ENCODE data around the gene PDCD10.
A peak's percentile ranks its signal among the peaks of the same experiment; 100 is the strongest.

The PDCD10 gene

DNA sequence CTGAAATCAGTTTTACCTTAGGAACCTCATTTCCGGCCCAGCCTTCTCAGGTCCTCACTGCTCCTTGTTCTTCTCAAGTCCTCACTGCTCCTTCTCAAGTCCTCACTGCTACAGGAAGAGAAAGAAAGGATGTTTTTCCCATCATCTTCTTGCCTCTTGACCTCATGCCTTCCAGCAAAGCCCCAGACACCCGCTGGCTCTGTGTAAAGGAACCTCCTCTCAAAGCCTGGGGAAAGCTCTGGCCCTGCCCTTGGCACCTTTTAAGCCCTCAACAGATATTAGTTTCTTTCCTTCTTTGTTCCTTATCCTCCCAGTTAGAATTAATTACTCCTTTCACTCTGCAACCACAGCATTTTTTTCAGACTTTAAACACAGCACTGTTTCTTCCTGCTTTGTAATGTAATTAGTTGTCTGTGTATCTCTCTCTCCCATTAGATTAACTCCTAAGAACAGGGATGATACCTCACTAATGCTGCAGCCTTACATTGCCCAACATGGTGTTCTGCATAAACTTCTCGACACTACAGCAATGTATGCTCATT lies 76.9 kb downstream of the PDCD10 start:
- no peak overlapping the region for H3K4me3 ChIP-seq (ENCODE audit: low read depth, low read length)
- TF ChIP-seq MYC (IDR thresholded peaks at IDR 0.05; ENCODE audit: low read depth, low read length) (no peak), POLR2A (IDR thresholded peaks at IDR 0.05; ENCODE audit: extremely low read depth, insufficient read length) (no peak)
- TF ChIP-seq, protein P1, sequence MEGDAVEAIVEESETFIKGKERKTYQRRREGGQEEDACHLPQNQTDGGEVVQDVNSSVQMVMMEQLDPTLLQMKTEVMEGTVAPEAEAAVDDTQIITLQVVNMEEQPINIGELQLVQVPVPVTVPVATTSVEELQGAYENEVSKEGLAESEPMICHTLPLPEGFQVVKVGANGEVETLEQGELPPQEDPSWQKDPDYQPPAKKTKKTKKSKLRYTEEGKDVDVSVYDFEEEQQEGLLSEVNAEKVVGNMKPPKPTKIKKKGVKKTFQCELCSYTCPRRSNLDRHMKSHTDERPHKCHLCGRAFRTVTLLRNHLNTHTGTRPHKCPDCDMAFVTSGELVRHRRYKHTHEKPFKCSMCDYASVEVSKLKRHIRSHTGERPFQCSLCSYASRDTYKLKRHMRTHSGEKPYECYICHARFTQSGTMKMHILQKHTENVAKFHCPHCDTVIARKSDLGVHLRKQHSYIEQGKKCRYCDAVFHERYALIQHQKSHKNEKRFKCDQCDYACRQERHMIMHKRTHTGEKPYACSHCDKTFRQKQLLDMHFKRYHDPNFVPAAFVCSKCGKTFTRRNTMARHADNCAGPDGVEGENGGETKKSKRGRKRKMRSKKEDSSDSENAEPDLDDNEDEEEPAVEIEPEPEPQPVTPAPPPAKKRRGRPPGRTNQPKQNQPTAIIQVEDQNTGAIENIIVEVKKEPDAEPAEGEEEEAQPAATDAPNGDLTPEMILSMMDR (IDR thresholded peaks at IDR 0.05; ENCODE audit: low read depth, low read length) = no peak
- TF ChIP-seq, protein P2, sequence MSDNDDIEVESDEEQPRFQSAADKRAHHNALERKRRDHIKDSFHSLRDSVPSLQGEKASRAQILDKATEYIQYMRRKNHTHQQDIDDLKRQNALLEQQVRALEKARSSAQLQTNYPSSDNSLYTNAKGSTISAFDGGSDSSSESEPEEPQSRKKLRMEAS (IDR thresholded peaks at IDR 0.05; ENCODE audit: low read depth, low read length) = no peak
- DNase-seq (ENCODE audit: low read depth) = no peak

DNA sequence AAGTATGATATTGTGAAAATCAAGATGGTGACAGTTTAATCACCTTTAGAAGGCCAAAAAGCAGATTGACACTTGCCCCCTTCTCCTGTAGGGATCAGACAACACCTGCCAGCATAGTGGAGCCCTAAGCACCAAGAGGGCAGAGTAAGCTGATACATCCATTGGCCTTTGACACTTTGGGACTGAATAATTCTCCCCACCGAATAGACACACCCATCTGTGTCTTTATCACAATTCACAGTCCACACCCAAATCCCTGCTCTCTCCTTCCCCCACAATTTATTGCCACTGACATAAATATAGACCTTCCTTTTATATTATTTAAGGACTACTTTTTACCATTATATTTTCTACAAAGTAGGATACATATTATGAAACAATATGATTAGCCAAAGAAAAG lies 77.9 kb downstream of the PDCD10 start:
- DNase-seq (ENCODE audit: low read depth) = no peak
- TF ChIP-seq MYC (IDR thresholded peaks at IDR 0.05; ENCODE audit: low read depth, low read length) (no peak), POLR2A (IDR thresholded peaks at IDR 0.05; ENCODE audit: extremely low read depth, insufficient read length) (no peak)
- TF ChIP-seq, protein P1 (IDR thresholded peaks at IDR 0.05; ENCODE audit: low read depth, low read length) = no peak
- TF ChIP-seq, protein P2 (IDR thresholded peaks at IDR 0.05; ENCODE audit: low read depth, low read length) = no peak
- H3K4me3 ChIP-seq (ENCODE audit: low read depth, low read length) = no peak overlapping the region

DNA sequence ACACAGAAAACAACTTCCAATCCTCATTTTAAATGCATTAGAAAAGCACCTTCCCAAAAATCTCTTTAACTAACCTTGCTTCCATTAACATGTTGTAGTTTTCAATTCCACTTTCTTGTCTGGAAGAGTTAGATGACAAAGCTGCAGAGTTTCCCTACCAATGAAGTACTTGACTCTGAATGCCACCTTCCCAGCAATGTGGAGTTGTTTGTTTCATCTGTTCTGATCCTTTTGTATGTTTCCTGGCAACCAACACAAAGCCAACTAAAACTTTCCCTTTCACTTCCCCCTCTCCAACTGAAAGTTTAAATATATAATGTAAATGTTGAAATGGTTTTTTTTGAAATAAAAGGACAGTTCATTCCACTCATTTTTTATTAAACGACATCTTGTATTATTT lies 80.9 kb downstream of the PDCD10 start, which contains the start of gene WDR49:
WDR49 (minus strand) TSS at position 183 of the 400 bp plus-strand sequence. CDS start 517 bp downstream, outside the sequence.
- TF ChIP-seq MYC (IDR thresholded peaks at IDR 0.05; ENCODE audit: low read depth, low read length) (no peak), POLR2A (IDR thresholded peaks at IDR 0.05; ENCODE audit: extremely low read depth, insufficient read length) (no peak)
- TF ChIP-seq, protein P1 (IDR thresholded peaks at IDR 0.05; ENCODE audit: low read depth, low read length) = no peak
- TF ChIP-seq, protein P2 (IDR thresholded peaks at IDR 0.05; ENCODE audit: low read depth, low read length) = no peak
- no peak within 1 kb of the TSS for H3K4me3 ChIP-seq (ENCODE audit: low read depth, low read length)
- DNase-seq (ENCODE audit: low read depth) = peak; percentile 10

DNA sequence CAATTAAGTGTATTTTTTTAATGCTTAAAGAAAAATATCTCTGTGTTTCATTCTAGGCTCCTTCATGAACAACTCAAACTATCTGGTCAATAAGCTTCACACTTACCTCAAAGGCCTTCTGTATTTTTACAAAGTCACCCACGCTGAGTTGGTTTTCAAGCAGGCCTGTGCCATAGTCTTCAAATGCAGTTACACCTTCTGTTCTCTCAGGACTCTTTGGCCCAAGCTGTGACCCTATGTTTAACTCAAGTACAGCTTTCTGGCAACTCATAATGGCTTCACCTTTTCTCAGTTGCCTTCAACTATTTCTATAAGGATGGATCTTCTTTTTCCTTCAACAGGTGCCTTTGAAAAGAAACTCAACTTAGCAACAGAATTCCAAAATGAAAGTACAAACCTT lies 81.5 kb downstream of the PDCD10 start:
- no peak overlapping the region for H3K4me3 ChIP-seq (ENCODE audit: low read depth, low read length)
- DNase-seq (ENCODE audit: low read depth) = no peak
- TF ChIP-seq POLR2A (IDR thresholded peaks at IDR 0.05; ENCODE audit: extremely low read depth, insufficient read length) = no peak
- TF ChIP-seq, protein P1 (IDR thresholded peaks at IDR 0.05; ENCODE audit: low read depth, low read length) = no peak
- TF ChIP-seq, protein P2 (IDR thresholded peaks at IDR 0.05; ENCODE audit: low read depth, low read length) = no peak
- TF ChIP-seq MYC (IDR thresholded peaks at IDR 0.05; ENCODE audit: low read depth, low read length) = no peak

DNA sequence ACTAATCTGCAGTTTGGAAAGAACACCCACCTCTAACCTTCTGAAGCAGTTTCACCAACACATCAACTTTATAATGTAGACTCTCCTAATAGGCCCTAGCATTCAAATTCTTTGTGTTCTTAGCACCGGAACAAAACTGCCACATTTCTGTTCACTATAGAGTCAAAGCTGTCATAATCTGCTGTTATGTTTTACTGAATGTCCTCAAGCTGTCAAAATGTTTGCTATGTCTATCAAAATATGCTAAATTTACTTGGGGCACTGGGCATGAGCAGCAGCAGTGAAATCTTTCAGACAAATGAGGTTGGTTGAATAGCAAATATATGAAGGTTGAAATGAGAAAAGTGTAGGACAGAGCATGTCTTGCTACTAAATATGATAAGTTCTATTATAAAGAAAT lies 82.9 kb downstream of the PDCD10 start:
- TF ChIP-seq, protein P1 (IDR thresholded peaks at IDR 0.05; ENCODE audit: low read depth, low read length) = no peak
- TF ChIP-seq MYC (IDR thresholded peaks at IDR 0.05; ENCODE audit: low read depth, low read length) (no peak), POLR2A (IDR thresholded peaks at IDR 0.05; ENCODE audit: extremely low read depth, insufficient read length) (no peak)
- TF ChIP-seq, protein P2 (IDR thresholded peaks at IDR 0.05; ENCODE audit: low read depth, low read length) = no peak
- DNase-seq (ENCODE audit: low read depth) = no peak
- H3K4me3 ChIP-seq (ENCODE audit: low read depth, low read length) = no peak overlapping the region

Data from NB4 (cell line).